ENCODE results near the gene SLC9B1. TPM values are rescaled to one million over a fixed set of nuclear protein-coding genes. Genes with fewer than 3 reads are reported as not detected.
"Not testable (repeated sequence)": the region's sequence is repeated elsewhere in the genome, so short reads cannot be mapped to it uniquely, and the experiment has no call there.

Gene SLC9B1
- total RNA-seq, 1 experiment from 2014 or later: not detected

GRCh38 chr4:103011378-103012025 lies 8.0 kb downstream of the SLC9B1 start:
- DNase-seq (ENCODE audit: low read depth): peak; percentile 34

GRCh38 chr4:103010804-103011203 lies 8.7 kb downstream of the SLC9B1 start:
- DNase-seq (ENCODE audit: low read depth): no peak

- peak; percentile 25 for DNase-seq (ENCODE audit: low read depth)
Observed at GRCh38 chr4:103008875-103009729, 10.4 kb downstream of the SLC9B1 start.

- DNase-seq (ENCODE audit: low read depth): no peak
Observed at GRCh38 chr4:103002551-103002950, 17.0 kb downstream of the SLC9B1 start.

- DNase-seq (ENCODE audit: low read depth): no peak
Observed at GRCh38 chr4:102994803-102995202, 24.7 kb downstream of the SLC9B1 start.

- not testable (repeated sequence) for DNase-seq (ENCODE audit: low read depth)
Observed at GRCh38 chr4:102993985-102994384, 25.5 kb downstream of the SLC9B1 start.

- no peak for DNase-seq (ENCODE audit: low read depth)
Observed at GRCh38 chr4:102988429-102989020, 31.0 kb downstream of the SLC9B1 start.

GRCh38 chr4:102981005-102981404 lies 38.5 kb downstream of the SLC9B1 start:
- no peak for DNase-seq (ENCODE audit: low read depth)

- not testable (repeated sequence) for DNase-seq (ENCODE audit: low read depth)
Observed at GRCh38 chr4:102961813-102962212, 57.7 kb downstream of the SLC9B1 start.

- DNase-seq (ENCODE audit: low read depth): no peak
Observed at GRCh38 chr4:102959496-102959895, 60.0 kb downstream of the SLC9B1 start.

GRCh38 chr4:102945066-102945465 lies 74.4 kb downstream of the SLC9B1 start:
- DNase-seq (ENCODE audit: low read depth): no peak

- DNase-seq (ENCODE audit: low read depth): not testable (repeated sequence)
Observed at GRCh38 chr4:102938063-102938462, 81.4 kb downstream of the SLC9B1 start.

- DNase-seq (ENCODE audit: low read depth): no peak
Observed at GRCh38 chr4:102935716-102936115, 83.8 kb downstream of the SLC9B1 start.

- DNase-seq (ENCODE audit: low read depth): not testable (repeated sequence)
Observed at GRCh38 chr4:102919697-102920096, 99.8 kb downstream of the SLC9B1 start.

- no peak for DNase-seq (ENCODE audit: low read depth)
Observed at GRCh38 chr4:102918859-102919258, 100.6 kb downstream of the SLC9B1 start.

- DNase-seq (ENCODE audit: low read depth): no peak
Observed at GRCh38 chr4:102901804-102902203, 117.7 kb downstream of the SLC9B1 start.

GRCh38 chr4:102897610-102898009 lies 121.9 kb downstream of the SLC9B1 start:
- DNase-seq (ENCODE audit: low read depth): not testable (repeated sequence)

- DNase-seq (ENCODE audit: low read depth): not testable (repeated sequence)
Observed at GRCh38 chr4:102896547-102896946, 123.0 kb downstream of the SLC9B1 start.

- not testable (repeated sequence) for DNase-seq (ENCODE audit: low read depth)
Observed at GRCh38 chr4:102889866-102890265, 129.6 kb downstream of the SLC9B1 start.

- DNase-seq (ENCODE audit: low read depth): not testable (repeated sequence)
Observed at GRCh38 chr4:102888570-102888969, 130.9 kb downstream of the SLC9B1 start.

GRCh38 chr4:102883278-102883677 lies 136.2 kb downstream of the SLC9B1 start:
- DNase-seq (ENCODE audit: low read depth): no peak

GRCh38 chr4:102881343-102881742 lies 138.2 kb downstream of the SLC9B1 start:
- no peak for DNase-seq (ENCODE audit: low read depth)

- DNase-seq (ENCODE audit: low read depth): no peak
Observed at GRCh38 chr4:102878901-102879300, 140.6 kb downstream of the SLC9B1 start.
